ENCODE data around the gene PIGN. TPM values are rescaled to one million over a fixed set of nuclear protein-coding genes. Genes with fewer than 3 reads are reported as not detected.

PIGN gene
- total RNA-seq, 2 experiments from 2014 or later, result 24.9 to 28.1 TPM

DNA sequence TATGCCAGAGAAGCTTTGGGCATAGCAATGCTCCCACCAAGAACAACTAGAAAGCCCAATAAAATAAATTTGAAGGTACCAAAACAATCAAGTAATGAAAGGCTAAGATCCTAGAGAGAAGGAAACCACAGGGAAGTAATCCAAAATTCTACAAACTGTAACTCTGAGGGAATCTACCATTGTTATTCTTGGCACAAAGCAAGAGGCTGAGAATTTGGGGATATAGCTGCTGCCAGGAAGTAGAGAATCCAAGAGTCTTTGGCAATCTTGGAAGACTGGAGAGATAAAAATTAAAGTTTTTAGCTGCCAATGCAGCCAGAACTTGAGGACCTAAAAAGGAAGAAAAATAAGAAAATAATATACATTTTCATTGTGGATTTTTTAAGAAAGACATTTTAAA, 68.5 kb downstream of the PIGN start:
- Mint-ChIP-seq H3K4me1 (ENCODE audit: low read depth) (no peaks in the 10 kb centered on the region), H3K27me3 (no peaks in the 10 kb centered on the region), H3K4me3 (no peak overlapping the region), H3K27ac (no peak overlapping the region), H3K9me3 (no peaks in the 10 kb centered on the region), H3K36me3 (ENCODE audit: low read depth) (peaks cover 6% of the 10 kb centered on the region)
- ChIA-PET POLR2A (no interaction called here), CTCF (no interaction called here)
- intact Hi-C loops (cut with micrococcal nuclease), result no loop called here
- DNase-seq (no peak), ATAC-seq (no peak)
- TF ChIP-seq, protein P1, sequence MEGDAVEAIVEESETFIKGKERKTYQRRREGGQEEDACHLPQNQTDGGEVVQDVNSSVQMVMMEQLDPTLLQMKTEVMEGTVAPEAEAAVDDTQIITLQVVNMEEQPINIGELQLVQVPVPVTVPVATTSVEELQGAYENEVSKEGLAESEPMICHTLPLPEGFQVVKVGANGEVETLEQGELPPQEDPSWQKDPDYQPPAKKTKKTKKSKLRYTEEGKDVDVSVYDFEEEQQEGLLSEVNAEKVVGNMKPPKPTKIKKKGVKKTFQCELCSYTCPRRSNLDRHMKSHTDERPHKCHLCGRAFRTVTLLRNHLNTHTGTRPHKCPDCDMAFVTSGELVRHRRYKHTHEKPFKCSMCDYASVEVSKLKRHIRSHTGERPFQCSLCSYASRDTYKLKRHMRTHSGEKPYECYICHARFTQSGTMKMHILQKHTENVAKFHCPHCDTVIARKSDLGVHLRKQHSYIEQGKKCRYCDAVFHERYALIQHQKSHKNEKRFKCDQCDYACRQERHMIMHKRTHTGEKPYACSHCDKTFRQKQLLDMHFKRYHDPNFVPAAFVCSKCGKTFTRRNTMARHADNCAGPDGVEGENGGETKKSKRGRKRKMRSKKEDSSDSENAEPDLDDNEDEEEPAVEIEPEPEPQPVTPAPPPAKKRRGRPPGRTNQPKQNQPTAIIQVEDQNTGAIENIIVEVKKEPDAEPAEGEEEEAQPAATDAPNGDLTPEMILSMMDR (IDR thresholded peaks at IDR 0.05), result no peak

DNA sequence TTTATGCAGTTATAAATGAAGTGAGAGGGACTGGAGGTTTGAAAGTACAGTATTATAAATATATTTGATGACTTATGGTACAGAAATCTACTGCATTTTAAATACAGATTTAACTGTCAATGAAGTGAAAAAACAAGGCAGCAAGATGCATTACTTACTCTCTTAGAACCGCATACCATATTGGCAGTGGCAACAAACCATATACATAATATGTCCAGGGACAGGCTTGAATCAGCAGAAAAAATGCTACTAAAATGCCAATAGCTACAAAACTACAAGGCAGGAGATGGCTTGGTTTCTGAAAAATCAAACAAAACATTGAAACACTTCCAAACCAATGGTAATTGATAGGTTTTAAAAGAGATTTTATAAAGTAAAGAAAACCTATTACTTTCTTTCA, 77.2 kb downstream of the PIGN start:
- TF ChIP-seq, protein P1 (IDR thresholded peaks at IDR 0.05), result no peak
- no peak overlapping the region for H3K4me3 Mint-ChIP-seq
- CTCF ChIA-PET, result no interaction called here
- intact Hi-C loops (cut with micrococcal nuclease), result no loop called here
- H3K27me3 Mint-ChIP-seq, result no peaks in the 10 kb centered on the region
- H3K36me3 Mint-ChIP-seq (ENCODE audit: low read depth), result peaks cover 2% of the 10 kb centered on the region
- no peaks in the 10 kb centered on the region for H3K9me3 Mint-ChIP-seq
- no peaks in the 10 kb centered on the region for H3K4me1 Mint-ChIP-seq (ENCODE audit: low read depth)
- DNase-seq, result no peak
- H3K27ac Mint-ChIP-seq, result no peak overlapping the region
- no peak for ATAC-seq
- POLR2A ChIA-PET, result no interaction called here

- H3K4me1 Mint-ChIP-seq (ENCODE audit: low read depth), result no peaks in the 10 kb centered on the region
- no peak for DNase-seq
- intact Hi-C loops (cut with micrococcal nuclease), result no loop called here
- ChIA-PET CTCF (no interaction called here), POLR2A (no interaction called here)
- TF ChIP-seq, protein P1 (IDR thresholded peaks at IDR 0.05), result no peak
- H3K9me3 Mint-ChIP-seq, result no peaks in the 10 kb centered on the region
- H3K4me3 Mint-ChIP-seq, result no peak overlapping the region
- H3K27ac Mint-ChIP-seq, result no peak overlapping the region
- H3K36me3 Mint-ChIP-seq (ENCODE audit: low read depth), result no peaks in the 10 kb centered on the region
- no peak for ATAC-seq
- H3K27me3 Mint-ChIP-seq, result no peaks in the 10 kb centered on the region
Measured at GRCh38 chr18:62107881-62108280, 79.0 kb downstream of the PIGN start.

- H3K4me3 Mint-ChIP-seq, result no peak overlapping the region
- DNase-seq (no peak), ATAC-seq (no peak)
- H3K4me1 Mint-ChIP-seq (ENCODE audit: low read depth), result peaks cover 5% of the 10 kb centered on the region
- H3K36me3 Mint-ChIP-seq (ENCODE audit: low read depth), result peaks cover 2% of the 10 kb centered on the region
- H3K27ac Mint-ChIP-seq, result no peak overlapping the region
- no peaks in the 10 kb centered on the region for H3K27me3 Mint-ChIP-seq
- TF ChIP-seq, protein P1 (IDR thresholded peaks at IDR 0.05), result no peak
- intact Hi-C loops (cut with micrococcal nuclease), result no loop called here
- ChIA-PET CTCF (no interaction called here), POLR2A (no interaction called here)
- H3K9me3 Mint-ChIP-seq, result no peaks in the 10 kb centered on the region
Measured at GRCh38 chr18:62106271-62106670, 80.6 kb downstream of the PIGN start.

DNA sequence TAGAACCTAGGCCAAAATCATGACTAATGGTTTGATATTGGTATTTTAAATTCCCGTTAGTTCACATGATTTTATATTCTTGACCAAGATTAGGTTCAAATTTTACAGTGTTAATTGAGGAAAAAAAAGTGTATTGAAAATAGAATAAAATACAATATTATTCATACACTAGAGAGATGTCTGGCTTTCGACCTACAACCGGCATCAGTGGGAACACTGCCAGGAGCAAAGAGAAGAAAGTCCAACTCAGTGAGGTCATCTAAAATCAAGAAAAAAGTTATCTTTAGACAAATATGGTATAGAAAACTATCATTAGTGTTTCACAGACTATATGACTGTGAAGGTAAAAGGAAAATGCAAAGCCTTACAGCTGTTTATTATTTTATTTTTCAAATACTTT, 81.5 kb downstream of the PIGN start:
- H3K4me3 Mint-ChIP-seq, result no peak overlapping the region
- peaks cover 6% of the 10 kb centered on the region for H3K36me3 Mint-ChIP-seq (ENCODE audit: low read depth)
- DNase-seq, result no peak
- ChIA-PET CTCF (interaction anchor here (1.4 kb wide), 1 partner anchor 32 kb away, joined by 3 read pairs; no protein-coding TSS in a partner anchor), POLR2A (no interaction called here)
- ATAC-seq, result no peak
- H3K9me3 Mint-ChIP-seq, result no peaks in the 10 kb centered on the region
- H3K27me3 Mint-ChIP-seq, result no peaks in the 10 kb centered on the region
- H3K4me1 Mint-ChIP-seq (ENCODE audit: low read depth), result peaks cover 5% of the 10 kb centered on the region
- intact Hi-C loops (cut with micrococcal nuclease), result no loop called here
- TF ChIP-seq, protein P1 (IDR thresholded peaks at IDR 0.05), result no peak
- H3K27ac Mint-ChIP-seq, result no peak overlapping the region

All from activated CD8-positive, alpha-beta T cell treated with anti-CD3 and anti-CD28 coated beads for 36 hours (primary cell).